ENCODE measurements around the gene COL3A1. TPM values are rescaled to one million over a fixed set of nuclear protein-coding genes. Genes with fewer than 3 reads are reported as not detected.

Gene COL3A1
- total RNA-seq, 2 donors from 2014 or later: 25.5 to 121 TPM

- intact Hi-C loops (cut with DNase I): no loop called here
- Histone ChIP-seq H3K27ac (no peak overlapping the region), H3K4me3 (no peak overlapping the region), H3K4me1 (replicated peaks) (no peaks in the 10 kb centered on the region), H3K27me3 (replicated peaks; ENCODE audit: insufficient read depth) (no peaks in the 10 kb centered on the region), H3K36me3 (no peaks in the 10 kb centered on the region), H3K9me3 (no peaks in the 10 kb centered on the region)
- no peak for DNase-seq (ENCODE audit: low spot score)
- TF ChIP-seq POLR2AphosphoS5 (IDR thresholded peaks at IDR 0.05) (no peak), POLR2A (IDR thresholded peaks at IDR 0.05) (no peak), CTCF (IDR thresholded peaks at IDR 0.05) (no peak)
- 100% methylated on average over 14 of the region's 21 CpGs for WGBS
Observed at GRCh38 chr2:188944442-188944841, 29.7 kb upstream of the COL3A1 start.

- intact Hi-C loops (cut with DNase I): no loop called here
- Histone ChIP-seq H3K36me3 (no peaks in the 10 kb centered on the region), H3K4me1 (replicated peaks) (no peaks in the 10 kb centered on the region), H3K27me3 (replicated peaks; ENCODE audit: insufficient read depth) (no peaks in the 10 kb centered on the region), H3K9me3 (no peaks in the 10 kb centered on the region), H3K27ac (no peak overlapping the region), H3K4me3 (no peak overlapping the region)
- no peak for DNase-seq (ENCODE audit: low spot score)
- no peak for TF ChIP-seq CTCF (IDR thresholded peaks at IDR 0.05)
- no peak for TF ChIP-seq POLR2A (IDR thresholded peaks at IDR 0.05)
- TF ChIP-seq POLR2AphosphoS5 (IDR thresholded peaks at IDR 0.05): no peak
- 93% methylated on average over 25 of the region's 25 CpGs for WGBS
Observed at GRCh38 chr2:188949046-188949818, 24.9 kb upstream of the COL3A1 start.

- no peaks in the 10 kb centered on the region for H3K4me1 ChIP-seq (replicated peaks)
- no peak overlapping the region for H3K4me3 ChIP-seq
- H3K9me3 ChIP-seq: no peaks in the 10 kb centered on the region
- H3K27me3 ChIP-seq (replicated peaks; ENCODE audit: insufficient read depth): no peaks in the 10 kb centered on the region
- no peak overlapping the region for H3K27ac ChIP-seq
- no peak for TF ChIP-seq POLR2AphosphoS5 (IDR thresholded peaks at IDR 0.05)
- TF ChIP-seq POLR2A (IDR thresholded peaks at IDR 0.05): no peak
- no peak for TF ChIP-seq CTCF (IDR thresholded peaks at IDR 0.05)
- no peaks in the 10 kb centered on the region for H3K36me3 ChIP-seq
- intact Hi-C loops (cut with DNase I): no loop called here
- no peak for DNase-seq (ENCODE audit: low spot score)
Observed at GRCh38 chr2:188952901-188953300, 21.3 kb upstream of the COL3A1 start.

- Histone ChIP-seq H3K4me3 (no peak overlapping the region), H3K4me1 (replicated peaks) (no peaks in the 10 kb centered on the region), H3K9me3 (no peaks in the 10 kb centered on the region), H3K27ac (no peak overlapping the region), H3K36me3 (no peaks in the 10 kb centered on the region), H3K27me3 (replicated peaks; ENCODE audit: insufficient read depth) (no peaks in the 10 kb centered on the region)
- intact Hi-C loops (cut with DNase I): no loop called here
- TF ChIP-seq POLR2AphosphoS5 (IDR thresholded peaks at IDR 0.05): no peak
- TF ChIP-seq POLR2A (IDR thresholded peaks at IDR 0.05): no peak
- TF ChIP-seq CTCF (IDR thresholded peaks at IDR 0.05): no peak
- DNase-seq (ENCODE audit: low spot score): no peak
- WGBS: 93% methylated on average over 2 of the region's 2 CpGs
Observed at GRCh38 chr2:188956290-188956689, 17.9 kb upstream of the COL3A1 start.

GRCh38 chr2:188956961-188957360 is 17.2 kb upstream of the COL3A1 start:
- H3K4me3 ChIP-seq: no peak overlapping the region
- TF ChIP-seq POLR2A (IDR thresholded peaks at IDR 0.05): no peak
- no peak for TF ChIP-seq POLR2AphosphoS5 (IDR thresholded peaks at IDR 0.05)
- TF ChIP-seq CTCF (IDR thresholded peaks at IDR 0.05): no peak
- H3K4me1 ChIP-seq (replicated peaks): no peaks in the 10 kb centered on the region
- H3K27me3 ChIP-seq (replicated peaks; ENCODE audit: insufficient read depth): no peaks in the 10 kb centered on the region
- DNase-seq (ENCODE audit: low spot score): no peak
- WGBS: 66% methylated on average over 5 of the region's 5 CpGs
- H3K9me3 ChIP-seq: no peaks in the 10 kb centered on the region
- no peak overlapping the region for H3K27ac ChIP-seq
- intact Hi-C loops (cut with DNase I): no loop called here
- no peaks in the 10 kb centered on the region for H3K36me3 ChIP-seq
